MV-4-11 (cell line): ENCODE results near the gene MEIOB.
"Not testable (repeated sequence)": the region's sequence is repeated elsewhere in the genome, so short reads cannot be mapped to it uniquely, and the experiment has no call there.

Source experiments
- DNase-seq: peaks from one replicate; lab custom pipeline; 2025; lab: John Stamatoyannopoulos, UW

The MEIOB gene, protein sequence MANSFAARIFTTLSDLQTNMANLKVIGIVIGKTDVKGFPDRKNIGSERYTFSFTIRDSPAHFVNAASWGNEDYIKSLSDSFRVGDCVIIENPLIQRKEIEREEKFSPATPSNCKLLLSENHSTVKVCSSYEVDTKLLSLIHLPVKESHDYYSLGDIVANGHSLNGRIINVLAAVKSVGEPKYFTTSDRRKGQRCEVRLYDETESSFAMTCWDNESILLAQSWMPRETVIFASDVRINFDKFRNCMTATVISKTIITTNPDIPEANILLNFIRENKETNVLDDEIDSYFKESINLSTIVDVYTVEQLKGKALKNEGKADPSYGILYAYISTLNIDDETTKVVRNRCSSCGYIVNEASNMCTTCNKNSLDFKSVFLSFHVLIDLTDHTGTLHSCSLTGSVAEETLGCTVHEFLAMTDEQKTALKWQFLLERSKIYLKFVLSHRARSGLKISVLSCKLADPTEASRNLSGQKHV

DNA sequence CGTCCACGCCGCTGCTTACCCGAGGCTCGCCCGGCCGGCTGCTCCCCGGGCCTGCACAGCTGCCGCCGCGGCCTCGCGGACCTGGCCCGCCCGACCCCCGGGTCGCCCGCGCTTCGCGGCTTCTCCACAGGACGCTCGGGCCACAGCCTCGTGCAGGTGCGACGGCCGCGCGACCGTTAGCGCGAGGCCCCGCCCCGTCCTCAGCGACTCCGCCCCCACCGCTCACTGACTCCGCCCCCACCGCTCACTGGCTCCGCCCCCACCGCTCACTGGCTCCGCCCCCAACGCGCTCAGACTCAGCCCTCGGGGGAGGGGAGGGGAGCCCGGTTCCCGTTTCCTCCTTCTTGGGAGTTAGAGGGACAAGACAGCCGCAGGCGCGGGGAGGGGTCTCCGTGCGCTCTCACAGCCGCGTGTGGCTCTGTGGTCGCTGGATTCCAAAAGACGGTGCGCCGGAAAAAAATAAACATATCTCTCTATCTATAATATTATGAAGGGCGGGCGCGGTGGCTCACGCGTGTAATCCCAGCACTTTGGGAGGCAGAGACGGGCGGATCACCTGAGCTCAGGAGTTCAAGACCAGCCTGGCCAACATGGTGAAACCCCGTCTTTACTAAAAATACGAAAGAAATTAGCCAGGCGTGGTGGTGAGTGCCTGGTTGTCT is at the start of gene MEIOB:
MEIOB (minus strand) TSS at position 191 of the 662 bp plus-strand sequence. CDS start 3,989 bp downstream, outside the sequence.
- peak; percentile 69 for DNase-seq

DNA sequence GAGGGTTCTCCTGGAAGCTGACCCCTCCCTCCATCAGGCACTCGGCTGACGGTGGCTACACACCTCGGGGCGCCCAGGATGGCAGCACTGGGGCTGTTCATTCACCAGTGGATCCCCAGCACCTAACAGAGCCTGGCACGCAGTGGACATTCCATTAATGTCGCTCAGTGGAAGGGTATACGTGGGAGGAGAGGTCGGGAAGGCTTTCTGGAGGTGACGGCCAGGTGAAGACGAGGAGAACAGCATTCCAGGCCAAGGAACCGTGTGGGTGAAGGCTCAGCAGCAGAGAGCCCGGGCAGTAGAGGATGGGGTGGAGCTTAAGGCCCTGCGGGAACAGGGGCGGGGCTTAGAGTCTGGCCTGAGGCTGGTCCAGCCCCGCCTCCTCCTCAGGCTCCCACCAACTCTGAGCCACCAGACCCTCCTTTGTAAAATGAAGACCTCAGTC is 48.8 kb upstream of the MEIOB start:
- DNase-seq: peak; percentile 46

DNA sequence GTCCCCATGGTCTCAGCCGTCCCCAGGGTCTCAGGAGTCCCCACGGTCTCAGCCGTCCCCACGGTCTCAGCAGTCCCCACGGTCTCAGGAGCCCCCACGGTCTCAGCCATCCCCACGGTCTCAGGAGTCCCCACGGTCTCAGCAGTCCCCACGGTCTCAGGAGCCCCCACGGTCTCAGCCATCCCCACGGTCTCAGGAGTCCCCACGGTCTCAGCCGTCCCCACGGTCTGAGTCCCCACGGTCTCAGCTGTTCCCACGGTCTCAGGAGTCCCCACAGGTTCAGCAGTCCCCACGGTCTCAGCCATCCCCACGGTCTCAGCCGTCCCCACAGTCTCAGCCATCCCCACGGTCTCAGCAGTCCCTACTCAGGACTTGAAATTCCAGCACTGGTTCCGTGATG is 48.2 kb upstream of the MEIOB start:
- DNase-seq: not testable (repeated sequence)

DNA sequence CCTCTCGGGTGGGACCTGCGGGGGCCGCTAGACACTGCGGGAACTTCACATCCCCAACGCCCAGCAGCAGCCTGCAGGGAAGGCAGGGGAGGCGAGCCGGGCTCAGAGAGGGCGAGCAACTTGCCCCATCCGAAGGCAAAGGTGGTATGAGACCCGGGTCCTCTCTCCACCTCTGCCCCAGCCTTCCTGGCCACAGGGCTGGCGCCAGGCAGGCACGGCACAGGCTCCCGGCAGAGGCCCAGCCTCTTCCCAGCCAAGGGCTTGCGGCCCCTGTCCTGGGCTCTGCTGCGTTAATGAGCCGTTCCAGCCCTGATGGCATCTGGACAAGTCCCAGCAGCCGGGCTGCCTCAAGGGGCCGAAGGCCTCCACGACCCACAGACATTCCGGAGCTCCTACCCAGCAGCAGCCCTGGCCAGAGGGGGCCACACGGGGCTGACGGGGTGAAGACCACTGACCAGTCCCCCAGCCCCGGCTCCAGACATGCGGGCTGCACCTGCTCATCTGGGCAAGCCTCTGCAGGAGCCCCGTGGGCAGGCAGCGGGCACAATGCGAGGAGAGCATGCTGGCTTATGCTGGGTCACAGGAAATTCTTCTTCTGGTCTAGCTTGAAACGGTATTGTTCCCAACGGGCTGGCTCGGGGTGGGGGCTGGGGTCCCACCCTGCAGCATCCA is 47.5 kb upstream of the MEIOB start:
- no peak for DNase-seq

DNA sequence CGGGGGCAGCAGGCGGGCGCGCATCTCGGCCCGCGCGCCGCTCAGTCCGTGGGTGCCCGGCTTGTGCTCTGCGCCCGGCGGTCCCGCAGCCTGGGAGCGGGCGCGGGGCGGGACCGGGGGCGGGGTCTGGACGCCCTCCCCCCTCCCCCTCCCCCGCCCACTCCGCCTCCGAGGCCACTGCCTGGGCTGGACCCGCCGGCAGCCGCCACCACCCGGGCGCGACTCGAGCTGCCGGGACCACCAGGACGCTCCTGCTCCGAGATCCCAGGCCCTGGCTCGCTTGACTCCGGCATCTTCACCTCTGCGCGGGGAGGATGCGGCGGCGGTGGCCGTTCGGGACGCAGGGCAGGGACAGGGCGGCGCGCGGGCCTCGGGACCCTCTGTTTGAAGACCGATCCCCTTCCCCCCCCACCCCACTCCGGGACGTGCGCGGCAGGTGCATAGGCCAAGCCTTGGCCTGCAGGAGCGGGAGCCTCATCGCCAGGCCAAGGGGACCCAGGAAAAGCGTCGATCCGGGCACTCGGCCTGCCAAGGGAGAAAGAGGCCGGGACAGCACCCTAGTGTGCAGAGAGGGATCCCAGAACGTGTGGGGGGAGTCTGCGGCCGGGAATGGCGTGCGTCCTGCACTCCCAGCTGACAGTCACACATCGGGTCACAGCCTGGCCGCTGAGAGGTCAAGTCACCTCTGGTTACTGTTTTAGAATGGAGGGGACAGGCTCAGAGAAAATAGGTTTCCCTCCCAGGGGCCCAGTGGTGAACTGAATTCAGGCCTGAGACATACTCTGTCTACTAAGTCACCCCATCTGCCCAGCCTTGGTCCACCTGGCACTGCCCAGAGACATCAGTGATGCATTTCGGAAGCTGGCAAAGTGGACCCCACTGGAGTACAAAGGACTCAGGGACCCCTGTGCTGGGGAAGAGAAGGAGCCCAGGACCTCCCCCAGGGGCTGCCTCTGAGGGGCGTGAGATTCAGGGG is 46.7 kb upstream of the MEIOB start, which contains the start of gene HS3ST6:
HS3ST6 (minus strand) TSS at position 65 of the 976 bp plus-strand sequence. CDS start 92 bp downstream, outside the sequence.
- DNase-seq: no peak

DNA sequence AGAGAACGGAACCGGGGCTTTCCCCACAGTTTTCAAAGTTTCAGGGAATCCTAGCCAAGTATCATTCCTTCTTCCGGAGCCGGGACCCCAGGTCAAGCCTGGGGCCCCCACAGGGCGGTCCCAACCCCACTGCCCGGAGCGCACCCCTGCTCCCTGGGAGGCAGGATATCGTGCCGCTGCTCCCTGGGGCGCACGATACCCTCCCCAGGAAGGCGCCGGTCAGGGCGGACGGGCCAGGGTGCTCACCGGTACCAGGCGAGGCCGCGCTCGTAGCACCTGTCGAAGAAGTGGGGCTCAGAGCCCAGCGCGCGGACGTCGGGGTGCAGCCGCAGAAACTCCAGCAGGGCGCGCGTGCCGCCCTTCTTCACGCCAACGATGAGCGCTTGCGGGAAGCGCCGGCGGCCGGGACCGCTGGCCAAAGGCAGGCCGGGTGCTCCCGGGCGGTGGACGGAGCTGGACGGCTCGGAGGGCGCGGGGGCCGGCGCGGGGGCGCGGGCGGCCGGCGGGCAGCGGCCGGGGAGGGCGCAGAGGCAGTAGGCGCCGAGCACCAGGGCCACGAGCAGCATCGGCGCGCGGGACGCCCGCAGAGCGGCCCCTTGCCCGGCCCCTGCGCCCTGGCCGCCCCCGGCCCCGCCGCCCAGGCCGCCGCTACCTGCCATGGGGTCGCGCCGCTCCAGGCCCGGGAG is 45.8 kb upstream of the MEIOB start:
- no peak for DNase-seq

DNA sequence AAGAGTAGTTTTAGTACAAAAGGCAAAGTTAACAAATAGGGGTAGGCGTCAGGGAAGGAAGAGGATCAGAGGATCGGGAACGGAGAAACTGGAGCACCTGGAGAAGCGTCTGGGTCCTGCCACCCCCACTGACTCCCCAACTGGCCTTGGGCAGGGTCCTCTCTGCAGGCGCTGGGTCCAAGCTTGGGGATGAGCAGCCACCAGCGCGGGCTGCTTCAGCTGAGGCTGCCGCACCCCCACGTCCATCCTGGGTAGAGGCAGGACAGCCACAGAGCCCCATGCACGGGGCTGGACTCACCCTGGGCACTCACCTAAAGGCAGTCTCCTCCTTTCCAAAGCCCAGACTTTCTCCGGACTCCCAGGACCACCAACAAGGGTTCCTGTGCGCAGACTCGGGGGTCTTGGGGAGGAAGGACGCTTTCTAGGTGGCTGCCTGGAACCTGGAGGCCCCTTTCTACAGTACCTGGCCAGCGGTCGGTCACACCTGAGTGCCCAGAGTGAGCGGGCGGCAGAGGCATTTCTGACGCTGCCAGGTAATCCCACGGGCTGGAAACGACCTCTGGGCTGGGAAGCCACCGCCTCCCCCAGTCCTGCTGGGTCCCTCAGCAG is 45.2 kb upstream of the MEIOB start:
- no peak for DNase-seq

DNA sequence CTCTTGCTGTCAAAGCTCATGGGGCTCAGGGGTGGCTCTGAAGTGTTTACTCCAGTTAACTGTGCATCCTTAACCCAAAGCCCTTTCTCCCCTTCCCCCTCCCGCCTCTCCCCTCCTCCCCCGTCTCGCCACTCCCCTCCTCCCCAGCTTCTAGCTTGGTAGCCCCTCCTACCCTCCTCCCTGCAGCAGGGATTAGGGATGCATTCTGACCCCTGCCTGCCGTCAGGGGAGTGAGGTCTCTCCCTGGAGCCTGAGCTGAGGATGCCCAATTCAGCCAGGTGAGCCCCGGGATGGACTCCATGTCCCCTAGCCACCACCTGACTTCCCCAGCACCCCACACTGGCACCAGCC is 44.7 kb upstream of the MEIOB start:
- DNase-seq: no peak

DNA sequence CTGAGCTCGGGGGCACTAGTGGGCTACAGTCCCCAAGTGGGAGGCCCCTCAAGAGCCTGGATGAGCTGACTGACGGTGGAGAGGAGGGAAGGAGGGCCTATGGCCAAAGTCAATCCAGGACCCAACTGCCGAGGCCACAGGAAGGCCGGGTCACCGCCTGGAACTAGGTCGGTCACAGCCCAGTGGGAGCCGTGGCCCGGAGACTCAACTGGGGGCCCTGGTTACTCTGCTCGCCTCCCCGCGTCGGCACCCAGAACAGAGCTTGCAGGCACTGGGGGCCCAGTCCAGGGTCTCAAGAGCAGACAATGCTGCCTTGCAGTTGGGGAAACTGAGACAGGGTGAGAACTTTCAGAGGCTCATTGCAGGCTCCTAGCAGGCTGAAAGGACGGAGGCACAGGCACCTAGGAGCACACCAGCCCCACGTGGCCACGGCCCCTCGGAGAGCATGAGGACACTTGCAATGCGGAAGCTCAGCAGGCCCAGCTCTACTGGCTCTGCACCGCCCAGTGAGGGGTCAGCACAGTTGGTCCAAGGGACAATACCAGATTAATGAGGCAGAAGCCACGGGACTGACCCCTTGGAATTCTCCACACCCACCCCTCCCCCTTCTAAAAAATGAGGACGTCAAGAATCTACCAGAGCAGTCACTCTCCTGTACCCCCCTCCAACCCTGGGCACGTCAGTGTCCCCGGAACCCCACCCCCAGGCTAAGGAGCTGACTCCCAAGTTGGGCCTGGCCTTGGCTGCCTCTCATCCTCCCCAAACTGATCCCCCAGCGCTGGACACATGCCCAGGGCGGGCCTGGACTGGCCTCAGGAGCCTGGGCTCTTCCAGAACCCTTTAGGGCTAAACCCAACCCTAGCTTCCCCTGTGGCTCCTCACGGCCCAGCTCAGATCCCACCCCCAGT is 44.0 kb upstream of the MEIOB start:
- DNase-seq: no peak

DNA sequence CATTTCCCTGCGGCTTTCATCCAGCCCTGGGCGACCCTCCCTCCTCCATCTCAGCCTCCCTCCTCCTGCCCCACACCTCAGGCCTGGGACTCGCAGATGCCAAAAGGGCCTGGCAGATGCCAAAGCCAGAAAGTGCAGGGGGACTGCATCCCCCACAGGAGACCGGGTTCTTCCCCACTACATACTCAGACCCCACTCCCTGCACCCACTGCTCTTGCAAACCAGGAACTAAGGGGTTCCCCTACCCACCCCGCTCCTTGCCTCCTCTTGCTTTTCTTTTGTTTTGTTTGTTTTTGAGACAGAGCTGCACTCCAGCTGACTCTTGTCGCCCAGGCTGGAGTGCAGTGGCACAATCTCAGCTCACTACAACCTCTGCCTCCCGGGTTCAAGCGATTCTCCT is 43.0 kb upstream of the MEIOB start:
- DNase-seq: no peak

DNA sequence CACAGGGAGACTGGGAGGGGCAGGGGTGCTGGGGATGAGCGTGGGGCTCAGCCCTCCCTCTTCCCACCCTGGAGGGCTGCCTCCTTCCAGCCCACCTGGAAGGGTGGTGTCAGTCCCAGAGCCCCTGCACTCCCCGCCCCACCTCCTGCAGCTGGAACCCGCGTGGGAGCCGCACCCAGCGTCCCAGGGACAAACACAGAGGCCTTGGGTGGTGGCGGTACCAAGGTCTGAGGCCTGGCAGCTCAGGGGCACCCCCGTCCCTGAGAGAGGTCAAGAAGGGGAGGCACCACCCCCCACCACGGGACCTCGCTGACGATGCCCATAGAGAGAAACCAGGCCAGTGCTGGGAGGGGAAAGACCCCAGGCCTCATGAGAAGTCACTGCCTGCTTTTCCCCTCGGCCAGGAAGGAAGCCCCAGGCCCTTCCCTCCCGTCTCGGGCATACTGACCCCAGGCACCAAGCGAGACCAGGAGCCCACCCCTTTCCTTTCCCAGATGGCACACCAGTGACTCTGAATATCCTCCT is 42.2 kb upstream of the MEIOB start:
- DNase-seq: no peak

DNA sequence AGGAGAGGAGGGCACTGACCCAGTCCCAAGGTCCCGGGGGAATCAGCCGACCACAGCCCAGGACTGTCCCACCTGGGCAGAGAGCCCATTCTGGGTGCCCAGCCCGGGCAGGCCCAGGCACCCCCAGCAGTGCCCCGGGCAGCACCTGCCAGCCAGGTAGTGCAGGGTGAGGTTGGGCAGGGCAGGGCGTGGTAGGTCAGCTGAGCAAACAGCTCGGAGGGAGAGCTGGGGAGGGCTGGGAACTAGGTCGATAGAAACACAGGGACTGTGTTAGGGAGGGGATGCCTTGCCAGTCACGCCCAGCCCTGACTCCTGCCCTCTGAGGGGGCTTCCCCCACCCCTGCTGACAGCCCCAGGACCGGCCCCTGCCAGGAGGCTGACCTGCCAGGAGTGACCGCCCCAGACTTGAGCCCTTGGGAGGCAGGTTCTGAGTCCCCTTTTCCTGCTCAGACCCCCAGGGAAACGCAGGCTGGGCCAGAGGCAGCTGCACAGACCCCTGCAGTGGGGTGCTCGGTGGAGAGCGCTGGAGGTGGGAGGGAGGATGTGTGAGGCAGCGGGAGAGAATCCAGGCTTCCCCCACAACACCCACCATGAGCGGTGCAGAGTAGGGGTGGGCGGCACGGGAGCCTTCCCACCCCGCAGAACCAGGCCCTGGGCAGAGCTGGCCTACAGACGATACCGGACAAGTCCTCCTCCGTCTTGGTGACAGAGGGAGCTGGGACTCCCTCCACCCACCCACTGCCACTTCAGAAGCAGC is 41.5 kb upstream of the MEIOB start:
- DNase-seq: no peak

DNA sequence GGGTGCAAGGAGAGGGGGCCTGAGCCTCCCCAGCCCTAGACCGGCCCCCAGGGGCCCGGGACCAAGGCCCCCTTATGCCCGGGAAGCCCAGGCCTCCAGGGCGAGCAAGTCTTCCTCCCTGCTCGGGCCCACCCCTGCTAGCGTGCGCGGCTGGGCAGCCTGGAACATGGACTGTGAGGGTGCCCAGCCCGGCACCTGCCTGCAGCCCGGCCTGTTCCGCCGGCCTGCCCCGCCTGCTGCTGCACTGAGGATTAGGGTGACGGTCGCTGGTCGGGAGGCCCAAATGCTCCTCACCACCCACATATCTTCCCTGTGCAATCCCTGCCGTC is 40.2 kb upstream of the MEIOB start:
- no peak for DNase-seq

DNA sequence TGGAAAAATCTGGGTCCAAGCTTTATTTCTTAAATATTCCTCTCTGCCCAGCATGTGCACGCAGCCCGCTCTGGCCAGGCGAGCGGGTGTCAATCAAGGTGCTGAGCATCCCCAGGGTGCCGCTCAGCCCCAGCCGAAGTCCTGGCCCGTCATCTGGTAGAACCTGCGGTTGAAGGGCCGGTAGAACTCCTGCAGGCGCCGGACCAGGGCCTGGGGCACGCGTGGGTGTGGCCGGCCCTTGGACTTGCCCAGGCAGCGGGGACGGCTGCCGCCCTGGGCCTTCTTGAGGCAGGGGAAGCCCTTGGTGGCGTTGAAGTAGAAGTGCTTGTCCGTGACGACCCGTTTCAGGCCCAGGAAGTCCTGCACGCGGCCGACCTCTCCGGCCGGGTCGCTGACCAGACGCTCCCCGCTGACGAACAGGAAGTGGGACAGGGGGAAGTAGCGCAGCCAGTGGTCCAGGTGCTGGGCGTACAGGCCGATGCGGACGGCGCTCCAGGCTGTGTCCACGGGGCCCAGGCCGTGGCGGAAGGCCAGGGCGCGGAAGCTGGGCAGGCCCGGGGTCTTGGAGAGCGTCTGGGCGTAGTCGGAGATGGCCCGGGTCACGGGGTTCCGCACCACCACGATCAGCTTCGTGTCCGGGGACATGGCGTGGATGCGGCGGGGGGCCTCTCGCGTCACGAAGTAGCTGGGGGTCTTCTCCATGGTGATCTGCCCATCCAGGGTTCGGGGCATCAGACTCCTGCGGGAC is 39.7 kb upstream of the MEIOB start:
- DNase-seq: no peak

DNA sequence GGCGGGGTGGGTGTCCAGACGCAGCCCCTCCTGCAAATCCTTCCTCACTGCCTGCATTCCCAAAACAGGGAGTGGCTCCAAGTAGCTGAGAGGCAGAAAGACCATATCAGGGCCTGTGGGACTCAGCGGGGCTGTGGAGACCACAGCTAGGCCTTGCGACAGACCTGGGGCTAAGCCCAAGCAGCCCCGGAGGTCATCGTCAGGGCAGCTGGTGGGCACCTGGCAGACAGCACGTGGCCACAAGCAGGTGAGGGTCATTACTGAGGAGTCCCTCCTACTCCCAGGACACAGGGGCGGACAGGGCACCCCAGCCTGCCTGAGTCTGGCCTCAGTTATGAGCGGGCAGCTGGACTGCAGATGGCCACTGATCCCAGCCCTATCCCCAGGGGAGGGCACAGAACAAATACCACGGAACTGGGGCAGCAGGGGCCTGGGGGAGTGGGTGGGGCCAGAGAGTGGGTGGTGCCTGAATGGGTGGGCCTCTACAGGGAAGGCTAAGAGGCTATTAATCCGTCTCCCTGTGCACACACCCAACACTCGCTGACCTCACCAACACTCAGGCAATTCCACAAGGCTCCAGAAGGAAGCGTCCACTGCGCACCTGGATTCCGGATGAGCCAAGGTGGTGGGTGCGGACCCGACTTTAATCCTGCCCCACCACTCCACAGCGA is 37.7 kb upstream of the MEIOB start:
- DNase-seq: peak; percentile 17

DNA sequence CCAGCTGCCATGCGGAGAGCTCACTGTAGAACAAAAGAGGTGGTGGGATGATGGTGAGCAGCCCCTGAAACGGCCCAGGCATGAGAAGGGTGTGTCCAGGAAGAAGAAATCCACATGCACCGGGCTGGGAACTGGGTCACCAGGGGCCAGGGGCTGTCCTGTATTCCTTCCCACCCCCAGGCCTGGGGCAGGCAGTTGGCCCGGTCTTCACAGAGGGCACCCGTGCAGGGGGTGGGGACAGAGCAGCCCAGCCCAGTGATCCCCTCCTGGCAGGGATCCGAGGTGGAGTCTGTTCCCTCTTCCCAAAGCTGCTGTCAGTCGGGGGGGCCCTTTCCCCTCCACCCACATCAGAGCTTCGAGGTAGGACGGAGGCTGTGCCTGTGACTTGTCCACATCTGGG is 37.0 kb upstream of the MEIOB start:
- DNase-seq: no peak

DNA sequence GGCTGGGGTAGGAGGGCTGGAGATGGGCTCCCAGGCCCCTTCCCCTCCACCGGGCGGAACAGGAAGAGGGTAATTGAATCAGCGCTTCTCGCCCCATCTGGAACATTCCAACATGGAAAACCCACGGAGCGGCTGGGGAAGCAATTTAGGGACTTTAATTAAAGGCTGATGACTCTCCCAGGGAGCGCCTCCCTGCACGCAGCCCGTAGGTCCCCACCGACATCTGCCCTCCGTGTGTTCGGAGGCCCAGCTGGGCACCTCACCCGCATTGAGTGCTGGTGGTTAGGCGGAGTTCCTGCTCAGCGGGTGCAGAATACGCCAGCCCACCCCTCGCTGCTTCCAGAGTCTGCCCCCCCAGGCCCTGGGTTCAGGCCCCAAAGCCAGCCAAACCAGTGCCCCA is 36.2 kb upstream of the MEIOB start:
- DNase-seq: no peak
